SK-N-MC (cell line): Measurements from ENCODE around the gene NXN.

Experiments used
- EZH2 ChIP-seq: fragments of 200-600 bp; sonication (generic); IDR thresholded peaks from one replicate; pipeline ENCODE4 v1.6.1; 2017; ENCODE audit warnings: antibody characterized with exemption
- POLR2AphosphoS5 ChIP-seq: IDR thresholded peaks from 2 replicates; pipeline ENCODE4 v1.6.1; 2012; ENCODE audit warnings: mild to moderate bottlenecking, low read depth, low read length, borderline replicate concordance

- TF ChIP-seq EZH2 (no peak), POLR2AphosphoS5 (no peak)
Measured at GRCh38 chr17:933312-934073, 46.1 kb downstream of the NXN start.
